Hepatocyte (in vitro differentiated cells): Measurements from ENCODE around the gene ASPDH.

ENCODE experiments used
- EZH2 ChIP-seq: fragments of 200-600 bp; sonication (generic); IDR thresholded peaks from 2 replicates; pipeline ENCODE4 v1.6.1; 2016; ENCODE audit warnings: antibody characterized with exemption, mild to moderate bottlenecking, borderline replicate concordance
- EZH2phosphoT487 ChIP-seq: fragments of 200-600 bp; sonication (generic); IDR thresholded peaks from one replicate; pipeline ENCODE4 v1.6.1; 2018; ENCODE audit warnings: antibody characterized with exemption, mild to moderate bottlenecking, low read depth, moderate library complexity; ENCODE audit not compliant: unreplicated experiment, severe bottlenecking

DNA sequence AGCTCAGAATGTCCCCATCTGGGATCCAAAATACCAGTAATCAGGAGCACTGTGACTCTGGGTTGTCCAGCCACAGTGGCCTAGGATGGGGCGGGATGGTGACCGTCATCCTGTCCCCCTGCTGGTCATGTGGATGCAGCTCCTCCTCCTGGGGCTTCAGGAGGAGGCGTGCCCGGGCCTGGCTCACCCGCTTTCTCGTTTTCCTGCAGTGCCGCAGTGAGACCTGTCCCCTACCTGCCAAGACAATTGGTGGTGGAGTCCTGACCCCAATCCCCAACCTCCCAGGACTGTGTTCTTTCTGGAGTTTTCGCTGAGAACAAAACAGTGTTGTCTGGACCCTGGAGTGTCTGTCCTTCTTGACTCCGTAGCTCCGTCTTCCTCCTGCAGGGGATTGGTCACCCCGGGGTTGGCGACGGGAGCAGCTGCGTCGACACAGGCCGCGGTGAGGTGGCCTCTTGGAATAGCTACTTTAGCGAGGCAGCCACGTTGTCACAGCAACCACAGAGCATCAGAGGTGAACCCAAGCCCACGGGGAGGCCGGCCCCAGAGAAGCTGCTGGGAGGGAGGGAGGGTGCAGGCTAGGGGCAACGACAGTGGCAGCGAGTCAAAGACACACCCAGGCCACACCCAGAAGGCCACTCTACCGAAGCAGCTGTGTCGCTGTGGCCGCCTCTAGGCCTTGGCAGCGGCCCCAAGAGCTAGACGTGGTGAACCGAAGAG, 47.6 kb downstream of the ASPDH start:
- TF ChIP-seq EZH2 = no peak
- TF ChIP-seq EZH2phosphoT487 = no peak
